ENCODE results near the gene ZNF263.
"Not testable (repeated sequence)": the region's sequence is repeated elsewhere in the genome, so short reads cannot be mapped to it uniquely, and the experiment has no call there.

ZNF263 gene

DNA sequence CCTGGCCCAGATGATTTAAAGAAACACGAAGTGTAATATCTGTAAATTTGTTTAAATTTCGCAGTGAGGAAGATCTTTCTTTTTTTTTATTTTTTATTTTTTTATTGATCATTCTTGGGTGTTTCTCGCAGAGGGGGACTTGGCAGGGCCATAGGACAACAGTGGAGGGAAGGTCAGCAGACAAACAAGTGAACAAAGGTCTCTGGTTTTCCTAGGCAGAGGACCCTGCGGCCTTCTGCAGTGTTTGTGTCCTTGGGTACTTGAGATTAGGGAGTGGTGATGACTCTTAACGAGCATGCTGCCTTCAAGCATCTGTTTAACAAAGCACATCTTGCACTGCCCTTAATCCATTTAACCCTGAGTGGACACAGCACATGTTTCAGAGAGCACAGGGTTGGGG is 12.6 kb upstream of the ZNF263 start:
- DNase-seq = not testable (repeated sequence)

- DNase-seq = not testable (repeated sequence)
These were observed 12.0 kb upstream of the ZNF263 start for GRCh38 chr16:3271281-3271680.

- no peak for DNase-seq
These were observed 8.8 kb upstream of the ZNF263 start for GRCh38 chr16:3274490-3274889.

DNA sequence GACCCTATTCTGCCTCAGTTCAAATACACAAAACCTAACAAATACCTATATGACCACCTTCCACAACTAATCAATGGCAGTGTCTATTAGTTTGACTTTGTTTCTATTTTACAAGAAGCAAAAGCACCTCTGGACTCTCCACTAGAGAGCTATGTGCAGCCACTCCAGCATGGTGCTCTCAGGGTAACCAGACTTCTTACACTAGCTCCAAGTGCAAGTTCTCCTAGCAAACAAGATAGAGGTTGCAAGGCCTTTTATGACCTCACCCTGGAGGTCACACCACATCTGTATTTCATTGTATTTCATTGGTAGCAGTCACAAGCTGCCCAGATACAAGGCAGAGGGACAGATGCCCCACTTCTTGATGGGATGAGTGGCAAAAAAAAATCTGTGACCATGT is 8.3 kb upstream of the ZNF263 start:
- DNase-seq = no peak

GRCh38 chr16:3276679-3277078 is 6.6 kb upstream of the ZNF263 start:
- no peak for DNase-seq

GRCh38 chr16:3281222-3281820 is 2.0 kb upstream of the ZNF263 start:
- no peak for DNase-seq

DNA sequence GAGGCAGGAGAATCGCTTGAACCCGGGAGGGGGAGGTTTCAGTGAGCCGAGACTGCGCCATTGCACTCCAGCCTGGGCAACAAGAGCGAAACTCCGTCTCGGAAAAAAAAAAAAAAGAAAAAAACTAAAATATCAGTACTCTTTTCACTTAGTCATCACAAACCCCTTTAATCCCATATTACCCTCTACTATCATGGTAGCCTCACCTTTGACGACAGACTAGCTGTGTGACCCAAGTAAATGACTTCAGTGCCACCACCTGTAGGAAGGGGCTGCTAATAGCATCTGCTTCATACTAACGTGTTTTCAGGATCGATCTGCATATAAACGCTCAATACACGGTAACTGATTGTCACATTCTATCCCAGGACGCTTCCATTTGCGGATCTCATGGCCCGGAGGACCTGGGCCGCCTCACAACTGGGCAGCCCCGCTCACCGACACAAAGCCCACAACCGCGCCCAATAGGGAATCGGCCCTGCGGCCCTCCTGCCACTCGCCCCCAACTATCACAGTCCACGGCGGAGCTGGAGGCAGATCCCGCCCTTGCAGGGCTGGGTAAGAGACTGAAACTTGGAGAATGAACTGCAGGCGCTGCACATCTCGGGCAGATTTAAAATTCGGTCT is 1.1 kb upstream of the ZNF263 start:
- peak; percentile 69 for DNase-seq

DNA sequence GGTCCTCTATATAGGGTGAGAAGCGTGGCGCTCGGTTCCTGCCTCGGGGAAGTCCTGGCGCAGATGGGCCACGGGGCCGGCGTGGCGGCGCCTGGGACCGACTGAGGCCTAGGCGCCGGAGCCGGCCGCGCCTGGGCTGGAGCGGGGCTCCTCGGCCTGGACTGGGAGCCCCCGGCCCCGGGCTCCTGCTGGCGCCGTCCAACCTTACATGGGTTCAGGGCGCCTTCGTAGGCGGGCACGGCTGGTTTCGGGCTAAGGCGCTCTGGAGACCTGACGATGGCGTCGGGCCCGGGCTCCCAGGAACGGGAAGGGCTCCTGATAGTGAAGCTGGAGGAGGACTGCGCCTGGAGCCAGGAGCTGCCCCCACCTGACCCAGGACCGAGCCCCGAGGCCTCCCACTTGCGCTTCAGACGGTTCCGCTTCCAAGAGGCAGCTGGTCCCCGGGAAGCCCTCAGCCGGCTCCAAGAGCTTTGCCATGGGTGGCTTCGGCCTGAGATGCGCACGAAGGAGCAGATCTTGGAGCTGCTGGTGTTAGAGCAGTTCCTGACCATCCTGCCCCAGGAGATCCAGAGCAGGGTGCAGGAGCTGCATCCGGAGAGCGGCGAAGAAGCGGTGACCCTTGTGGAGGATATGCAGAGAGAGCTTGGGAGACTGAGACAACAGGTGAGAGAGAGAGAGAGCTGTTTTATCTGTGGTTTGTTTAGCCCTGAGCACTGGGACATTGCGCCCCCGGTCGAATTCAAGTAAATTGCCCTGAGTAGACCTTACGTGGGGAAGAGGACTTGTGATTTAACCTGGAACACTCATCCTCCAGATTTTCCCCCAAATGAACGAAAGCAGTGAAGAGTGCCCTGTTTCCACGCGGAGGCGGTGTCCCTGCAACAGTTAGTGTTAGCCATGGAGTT is 504 bp downstream of the ZNF263 start:
- no peak for DNase-seq

GRCh38 chr16:3285131-3285530 is 1.8 kb downstream of the ZNF263 start:
- no peak for DNase-seq

DNA sequence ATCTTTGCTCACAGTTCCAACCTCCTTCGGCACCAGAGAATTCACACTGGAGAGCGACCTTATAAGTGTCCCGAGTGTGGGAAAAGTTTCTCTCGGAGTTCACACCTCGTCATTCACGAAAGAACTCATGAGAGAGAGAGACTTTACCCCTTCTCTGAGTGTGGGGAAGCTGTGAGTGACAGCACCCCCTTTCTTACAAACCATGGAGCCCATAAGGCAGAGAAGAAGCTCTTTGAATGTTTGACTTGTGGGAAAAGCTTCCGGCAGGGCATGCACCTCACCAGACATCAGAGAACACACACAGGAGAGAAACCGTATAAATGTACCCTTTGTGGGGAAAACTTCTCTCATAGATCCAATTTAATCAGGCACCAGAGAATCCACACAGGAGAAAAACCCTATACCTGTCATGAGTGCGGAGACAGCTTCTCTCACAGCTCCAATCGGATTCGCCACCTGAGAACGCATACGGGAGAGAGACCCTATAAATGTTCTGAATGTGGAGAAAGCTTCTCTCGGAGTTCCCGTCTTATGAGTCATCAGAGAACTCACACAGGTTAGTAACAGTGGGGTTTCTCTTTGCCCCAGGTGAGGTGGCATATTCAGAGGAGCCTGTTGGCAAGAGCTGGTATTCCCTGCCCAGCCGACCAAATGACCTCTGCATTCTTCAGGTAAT is 6.8 kb downstream of the ZNF263 start:
- no peak for DNase-seq

DNA sequence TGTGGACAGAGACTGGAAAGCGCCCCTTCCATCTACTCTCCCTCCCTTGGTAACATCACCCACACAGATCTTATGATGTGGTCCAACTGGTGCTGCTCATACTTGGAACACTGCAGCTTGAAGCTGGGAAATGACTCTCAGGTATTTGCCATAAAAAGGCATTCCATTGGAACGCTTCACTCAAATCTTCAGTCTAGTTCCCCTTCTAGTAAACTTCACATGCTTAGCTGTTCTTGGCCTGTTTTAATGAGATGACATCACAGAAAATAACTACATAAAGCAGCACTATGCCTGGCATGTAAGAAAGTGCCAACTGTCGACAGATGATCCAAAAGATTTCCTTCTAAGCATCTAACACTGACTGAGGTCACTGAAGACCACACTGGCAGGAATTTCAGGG is 9.3 kb downstream of the ZNF263 start:
- DNase-seq = no peak

DNA sequence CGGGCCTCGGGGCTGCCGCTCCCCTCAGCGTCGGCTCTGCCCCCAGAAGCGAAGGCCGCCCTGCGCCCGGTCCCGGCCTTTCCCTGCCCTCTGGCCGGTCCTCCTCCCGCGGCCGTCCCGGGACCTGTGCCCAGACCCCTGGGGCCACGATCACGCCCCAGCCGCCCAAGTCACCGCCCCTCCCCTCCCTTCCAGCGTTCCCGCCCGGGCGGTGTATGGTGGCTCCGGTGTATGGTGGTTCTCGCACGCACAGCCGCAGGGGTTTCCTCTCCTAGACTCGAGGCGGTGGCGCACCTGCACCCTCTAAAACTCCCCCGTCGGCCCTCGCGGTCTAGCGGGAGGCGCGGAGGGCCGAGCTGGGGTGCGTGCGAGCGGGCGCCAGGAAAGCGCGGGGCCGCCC is 11.9 kb downstream of the ZNF263 start:
- DNase-seq = no peak

DNA sequence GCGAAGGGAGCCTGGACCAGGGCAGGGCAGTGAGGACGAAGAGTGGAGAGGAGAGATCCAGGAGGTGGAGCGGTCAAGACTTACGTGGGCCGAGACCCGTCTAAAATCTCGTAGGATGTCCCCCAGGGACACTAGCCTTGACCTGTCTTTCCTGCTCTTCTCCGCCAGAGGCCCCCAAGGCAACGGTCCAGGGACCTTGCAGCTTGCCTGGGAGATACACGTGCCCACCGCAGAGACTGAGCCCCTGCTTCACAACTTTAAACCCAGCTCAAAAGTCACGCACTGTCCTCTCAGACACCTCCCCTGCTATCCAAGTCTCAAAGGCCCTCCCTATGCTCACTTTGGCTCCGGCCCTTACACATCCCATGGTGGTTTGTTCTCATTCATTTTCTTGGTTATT is 12.5 kb downstream of the ZNF263 start:
- no peak for DNase-seq

DNA sequence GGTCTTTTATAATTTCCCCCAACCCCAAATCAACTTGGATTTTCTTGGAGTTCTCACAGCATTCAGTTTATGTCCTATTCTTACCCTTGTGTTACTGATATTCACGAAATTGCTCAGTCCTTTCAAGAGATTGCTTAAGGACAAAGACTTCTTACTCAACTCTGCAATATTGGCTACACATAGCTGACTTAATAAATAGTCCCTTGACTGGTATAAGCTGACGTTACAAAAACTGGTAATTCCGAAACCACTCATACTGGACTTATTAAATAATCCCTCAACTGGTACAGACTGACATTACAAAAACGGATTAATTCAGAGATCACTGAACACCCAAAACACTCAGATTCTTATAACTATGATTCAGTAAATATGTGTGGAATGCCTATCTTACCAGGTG is 21.1 kb downstream of the ZNF263 start:
- no peak for DNase-seq

DNA sequence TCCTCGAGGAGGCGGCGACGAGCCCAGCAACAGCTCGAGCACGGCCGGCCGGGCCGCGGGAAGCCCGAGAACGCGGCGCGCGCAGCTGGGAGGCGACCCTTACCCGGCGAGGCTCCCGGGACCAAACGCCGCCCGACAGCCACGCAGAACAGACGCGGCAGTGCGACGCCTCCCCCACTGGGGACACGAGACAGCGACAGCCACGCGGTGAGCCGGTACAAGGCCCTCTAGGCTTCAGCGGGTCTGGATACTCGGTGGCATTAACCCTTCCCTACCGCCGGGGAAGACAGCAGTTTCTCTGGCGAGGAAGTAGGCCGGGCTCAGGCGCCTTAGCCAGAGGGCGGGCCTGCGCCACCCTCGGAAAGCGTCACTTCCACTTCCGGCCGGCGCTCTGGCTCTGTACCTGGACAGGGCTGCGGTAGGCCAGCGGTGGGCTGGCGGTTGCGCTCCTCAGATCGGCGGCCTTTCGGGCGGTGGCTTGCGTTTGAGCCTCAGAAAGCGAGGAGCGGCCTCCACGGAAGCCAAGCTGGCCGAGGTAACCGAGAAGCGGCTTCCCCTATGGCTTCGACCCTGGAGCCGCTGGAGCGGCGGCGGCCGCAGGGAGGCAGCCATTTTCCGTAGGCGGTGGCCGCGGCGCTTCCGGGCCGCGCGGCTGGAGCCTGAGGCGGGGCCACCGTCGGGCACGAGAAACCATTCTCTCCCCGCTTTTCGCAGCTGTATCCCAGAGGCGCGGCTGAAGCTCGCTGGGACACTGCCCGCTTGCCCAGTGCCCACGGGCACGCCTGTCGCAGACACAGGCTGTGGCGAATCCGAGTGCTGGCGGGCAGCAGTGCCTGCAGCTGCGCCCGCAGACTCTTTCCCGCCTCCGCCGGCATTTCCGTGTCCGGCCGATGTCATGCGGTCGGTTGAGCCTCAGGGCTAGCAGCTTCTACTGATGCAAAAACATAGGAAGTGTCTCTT is 22.1 kb downstream of the ZNF263 start, which contains the start of the genes TIGD7 and ZNF75A:
TSS of gene TIGD7 (minus strand) at position 322 of the 960 bp plus-strand sequence. CDS start 4,816 bp downstream, outside the sequence.
TSS of gene ZNF75A (plus strand) at position 389 of the 960 bp plus-strand sequence. CDS start 2,932 bp downstream, outside the sequence.
- peak; percentile 73 for DNase-seq

- DNase-seq = no peak
These were observed 22.8 kb downstream of the ZNF263 start for GRCh38 chr16:3306078-3306477.

DNA sequence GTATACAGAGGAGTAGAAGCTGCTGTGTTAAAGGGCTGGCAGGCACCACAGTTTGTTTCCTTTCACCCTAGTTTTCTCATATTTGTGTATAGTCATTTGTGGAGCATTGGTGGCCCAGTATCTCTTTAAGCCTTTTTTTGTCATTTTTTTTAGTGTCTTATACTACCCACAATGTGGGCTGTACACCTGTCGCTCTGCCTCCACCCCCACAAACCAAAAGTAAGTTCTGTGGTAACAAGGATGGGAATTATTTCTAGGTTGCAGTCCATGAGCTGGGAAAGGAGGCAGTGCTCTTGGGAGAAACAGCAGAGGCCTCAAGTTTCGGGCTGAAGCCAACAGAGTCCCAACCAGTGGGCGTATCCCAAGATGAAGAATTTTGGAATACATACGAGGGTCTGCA is 28.2 kb downstream of the ZNF263 start:
- no peak for DNase-seq

GRCh38 chr16:3317315-3317999 is 34.2 kb downstream of the ZNF263 start:
- no peak for DNase-seq

DNA sequence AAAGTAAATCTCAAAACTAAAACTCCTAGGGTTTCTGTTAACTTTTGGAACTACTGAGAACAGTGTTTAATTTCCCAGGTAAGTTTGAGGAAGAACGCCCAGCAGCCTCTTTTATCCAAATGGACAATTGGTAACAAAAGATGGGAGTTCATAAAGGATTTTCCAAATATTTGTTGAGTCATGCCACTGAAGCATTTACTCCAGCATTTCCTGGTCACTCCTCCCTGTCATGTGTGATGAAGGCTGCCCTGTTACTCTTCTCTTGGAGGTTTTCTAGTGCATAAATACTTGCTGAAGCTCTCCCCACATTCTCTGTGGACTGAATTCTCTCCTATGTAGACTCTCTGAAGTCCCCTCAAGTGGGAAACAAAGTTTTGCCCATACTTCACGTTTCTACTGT is 38.5 kb downstream of the ZNF263 start:
- no peak for DNase-seq

- DNase-seq = no peak
These were observed 44.2 kb downstream of the ZNF263 start for GRCh38 chr16:3327514-3327913.

GRCh38 chr16:3328104-3328503 is 44.8 kb downstream of the ZNF263 start:
- DNase-seq = no peak
